ENCODE data around the gene MLST8.
"Not testable (repeated sequence)": the region's sequence is repeated elsewhere in the genome, so short reads cannot be mapped to it uniquely, and the experiment has no call there.

Gene MLST8

GRCh38 chr16:2252806-2253148 is 47.5 kb downstream of the MLST8 start:
- no peak for DNase-seq

- no peak for DNase-seq
Measured at GRCh38 chr16:2253293-2253692, 48.0 kb downstream of the MLST8 start.

GRCh38 chr16:2256531-2257140 is 51.4 kb downstream of the MLST8 start:
- DNase-seq: no peak

GRCh38 chr16:2257726-2258125 is 52.5 kb downstream of the MLST8 start:
- DNase-seq: no peak

- not testable (repeated sequence) for DNase-seq
Measured at GRCh38 chr16:2258530-2258929, 53.3 kb downstream of the MLST8 start.

Data from islet precursor cell (in vitro differentiated cells).